ENCODE measurements around the gene LEFTY1.
"Not testable (repeated sequence)": the region's sequence is repeated elsewhere in the genome, so short reads cannot be mapped to it uniquely, and the experiment has no call there.

GRCh38 chr1:225836296-225836695, 52.6 kb downstream of the LEFTY1 start:
- not testable (repeated sequence) for TF ChIP-seq EZH2phosphoT487 (IDR thresholded peaks at IDR 0.05; ENCODE audit: borderline replicate concordance); CTCF (IDR thresholded peaks at IDR 0.05 in 2 of 3, conservative IDR thresholded peaks at IDR 0.05 in 1 of 3; ENCODE audit: borderline replicate concordance in 1 of 3, insufficient read depth in 1 of 3, low read depth in 2 of 3, low read length in 2 of 3); CEBPB (IDR thresholded peaks at IDR 0.05; ENCODE audit: low read depth); FOSL1 (IDR thresholded peaks at IDR 0.05; ENCODE audit: low read depth); EZH2 (IDR thresholded peaks at IDR 0.05); POLR2A (IDR thresholded peaks at IDR 0.05; ENCODE audit: borderline replicate concordance, extremely low read depth, insufficient read depth, insufficient read length)

Data from HCT116 (cell line).